ENCODE results near the gene UBL4B.

GRCh38 chr1:110063781-110064180, 48.5 kb upstream of the UBL4B start:
- TF ChIP-seq POLR2A (IDR thresholded peaks at IDR 0.05) (no peak), CTCF (IDR thresholded peaks at IDR 0.05) (no peak)

All from heart left ventricle (tissue), 13 donors.